GM21825 (cell line): ENCODE data around the gene TRIM5.
A peak's percentile ranks its signal among the peaks of the same experiment; 100 is the strongest.
"Not testable (repeated sequence)": the region's sequence is repeated elsewhere in the genome, so short reads cannot be mapped to it uniquely, and the experiment has no call there.

Experiments
- ATAC-seq: cut with Tn5 transposase; IDR thresholded peaks from one replicate; pipeline ENCODE4 v1.9.1; 2021; ENCODE audit warnings: mild to moderate bottlenecking, moderate library complexity; ENCODE audit not compliant: unreplicated experiment

The TRIM5 gene

GRCh38 chr11:5689551-5689983 lies 4.7 kb upstream of the TRIM5 start, which contains the start of gene TRIM22:
Gene TRIM22, plus strand, starts transcription at chr11:5689790. Its CDS starts 6,443 bp downstream, at chr11:5696233.
- peak; percentile 69 for ATAC-seq

GRCh38 chr11:5688482-5688881 lies 3.6 kb upstream of the TRIM5 start:
- ATAC-seq, result no peak

GRCh38 chr11:5686426-5686825 lies 1.6 kb upstream of the TRIM5 start:
- no peak for ATAC-seq

- ATAC-seq, result no peak
Observed at GRCh38 chr11:5684036-5684645, 733 bp downstream of the TRIM5 start.

GRCh38 chr11:5683620-5684019 lies 1.3 kb downstream of the TRIM5 start:
- ATAC-seq, result not testable (repeated sequence)

- not testable (repeated sequence) for ATAC-seq
Observed at GRCh38 chr11:5682890-5683441, 1.9 kb downstream of the TRIM5 start.

- ATAC-seq, result no peak
Observed at GRCh38 chr11:5679811-5680210, 5.1 kb downstream of the TRIM5 start.

- no peak for ATAC-seq
Observed at GRCh38 chr11:5674391-5674790, 10.5 kb downstream of the TRIM5 start.

- no peak for ATAC-seq
Observed at GRCh38 chr11:5671831-5672230, 13.0 kb downstream of the TRIM5 start.

GRCh38 chr11:5666402-5666793 lies 18.5 kb downstream of the TRIM5 start:
- ATAC-seq, result no peak

- ATAC-seq, result no peak
Observed at GRCh38 chr11:5665746-5666401, 19.0 kb downstream of the TRIM5 start.

- ATAC-seq, result no peak
Observed at GRCh38 chr11:5665051-5665570, 19.8 kb downstream of the TRIM5 start.

GRCh38 chr11:5663511-5663910 lies 21.4 kb downstream of the TRIM5 start:
- no peak for ATAC-seq

GRCh38 chr11:5658318-5658717 lies 26.6 kb downstream of the TRIM5 start:
- no peak for ATAC-seq

GRCh38 chr11:5656956-5657355 lies 27.9 kb downstream of the TRIM5 start:
- ATAC-seq, result not testable (repeated sequence)

GRCh38 chr11:5655474-5655873 lies 29.4 kb downstream of the TRIM5 start:
- ATAC-seq, result no peak

GRCh38 chr11:5646139-5646538 lies 38.7 kb downstream of the TRIM5 start:
- no peak for ATAC-seq

GRCh38 chr11:5643585-5643984 lies 41.3 kb downstream of the TRIM5 start:
- ATAC-seq, result no peak

- ATAC-seq, result no peak
Observed at GRCh38 chr11:5639953-5640352, 44.9 kb downstream of the TRIM5 start.

- peak; percentile 93 for ATAC-seq
Observed at GRCh38 chr11:5631969-5632635, 52.8 kb downstream of the TRIM5 start.

- ATAC-seq, result no peak
Observed at GRCh38 chr11:5631417-5631816, 53.5 kb downstream of the TRIM5 start.

GRCh38 chr11:5626196-5626595 lies 58.7 kb downstream of the TRIM5 start:
- ATAC-seq, result no peak
